SK-N-SH (cell line): ENCODE data around the gene DAGLB. TPM values are rescaled to one million over a fixed set of nuclear protein-coding genes. Genes with fewer than 3 reads are reported as not detected.

Experiments
- CTCF ChIA-PET: fragments of 300-600, 350-600 bp; formaldehyde crosslinking; extraction: SDS; loops from one replicate; lab custom pipeline; 2021; lab: Yijun Ruan, JAX
- POLR2A ChIA-PET: fragments of 350-600 bp; sonication (Branson Sonifier 250); formaldehyde crosslinking; extraction: SDS; loops from one replicate; lab custom pipeline; 2020; ENCODE audit warnings: antibody characterized with exemption, inconsistent platforms; lab: Yijun Ruan, JAX
- DNase-seq: peaks from one replicate; pipeline ENCODE4 v3.0.0; 2012
- H2AFZ ChIP-seq: fragments of 200-600 bp; sonication (generic); 2 replicates; pipeline ENCODE4 v1.8.1; 2016; ENCODE audit warnings: antibody characterized with exemption, mild to moderate bottlenecking, low read depth
- H3F3A ChIP-seq: fragments of 200-600 bp; sonication (generic); replicated peaks from 2 replicates; pipeline ENCODE3; 2016; ENCODE audit warnings: antibody characterized with exemption, mild to moderate bottlenecking; ENCODE audit not compliant: insufficient read depth
- H3K27ac ChIP-seq, 2 experiments: fragments of 200-500 bp in 1 of 2; fragments of 200-600 bp in 1 of 2; sonication (Bioruptor generic) in 1 of 2; sonication (generic), shearing (Covaris generic) in 1 of 2; 2 replicates each; pipeline versions ENCODE4 v1.5.1 to v1.6.1; 2014 to 2016; ENCODE audit warnings: low read depth in 2 of 2, inconsistent platforms in 1 of 2, low read length in 1 of 2, mild to moderate bottlenecking in 1 of 2, mixed read lengths in 1 of 2
- H3K27me3 ChIP-seq: fragments of 200-600 bp; sonication (generic), shearing (Covaris generic); 2 replicates; pipeline ENCODE4 v1.6.1; 2016; ENCODE audit warnings: mixed run types; ENCODE audit not compliant: insufficient read depth
- H3K36me3 ChIP-seq, 2 experiments: fragments of 200-500 bp in 1 of 2; fragments of 200-600 bp in 1 of 2; sonication (Bioruptor generic) in 1 of 2; sonication (generic) in 1 of 2; replicated peaks in 1 of 2; 2 replicates each; pipeline versions ENCODE3 to v1.5.1; 2014 to 2016; ENCODE audit warnings: low read length in 1 of 2, mild to moderate bottlenecking in 1 of 2; ENCODE audit not compliant: insufficient read depth in 2 of 2, control insufficient read depth in 1 of 2
- H3K4me1 ChIP-seq, 2 experiments: fragments of 200-500 bp in 1 of 2; fragments of 200-600 bp in 1 of 2; sonication (Bioruptor generic) in 1 of 2; sonication (generic), shearing (Covaris generic) in 1 of 2; 2 replicates each; pipeline versions ENCODE4 v1.5.1 to v1.6.1; 2014 to 2016; ENCODE audit warnings: low read depth in 1 of 2, low read length in 1 of 2, mixed run types in 1 of 2; ENCODE audit not compliant: insufficient read depth in 2 of 2, control insufficient read depth in 1 of 2
- H3K4me2 ChIP-seq: fragments of 200-600 bp; sonication (generic), shearing (Covaris generic); 2 replicates; pipeline ENCODE4 v1.6.1; 2017; ENCODE audit warnings: mixed run types
- H3K4me3 ChIP-seq, 2 experiments: fragments of 200-500 bp in 1 of 2; fragments of 200-600 bp in 1 of 2; sonication (Bioruptor generic) in 1 of 2; sonication (generic), shearing (Covaris generic) in 1 of 2; 2 replicates each; pipeline versions ENCODE4 v1.5.1 to v1.8.1; 2014 to 2016; ENCODE audit warnings: low read depth in 2 of 2, inconsistent platforms in 1 of 2, low read length in 1 of 2, mild to moderate bottlenecking in 1 of 2, mixed read lengths in 1 of 2, moderate library complexity in 1 of 2
- H3K79me2 ChIP-seq: fragments of 200-600 bp; sonication (generic); 2 replicates; pipeline ENCODE4 v1.8.1; 2017; ENCODE audit warnings: mild to moderate bottlenecking; ENCODE audit not compliant: insufficient read depth
- H3K9ac ChIP-seq: fragments of 200-600 bp; sonication (generic); 2 replicates; pipeline ENCODE4 v1.6.1; 2017; ENCODE audit warnings: mixed run types
- H3K9me2 ChIP-seq: fragments of 200-600 bp; sonication (generic); 2 replicates; pipeline ENCODE4 v1.6.1; 2017; ENCODE audit warnings: mixed run types
- H3K9me3 ChIP-seq: fragments of 200-600 bp; sonication (generic); 2 replicates; pipeline ENCODE4 v1.6.1; 2017; ENCODE audit warnings: mixed run types, mild to moderate bottlenecking, moderate library complexity
- H4K20me1 ChIP-seq: fragments of 200-600 bp; sonication (generic); 2 replicates; pipeline ENCODE4 v1.6.1; 2017; ENCODE audit warnings: mild to moderate bottlenecking, mixed run types; ENCODE audit not compliant: insufficient read depth
- ELF1 ChIP-seq: IDR thresholded peaks from 2 replicates; pipeline ENCODE4 v1.4.0; 2012
- FOSL2 ChIP-seq: IDR thresholded peaks from 2 replicates; pipeline ENCODE4 v1.4.0; 2012; ENCODE audit warnings: low read depth, mild to moderate bottlenecking, moderate library complexity, borderline replicate concordance
- FOXM1 ChIP-seq: IDR thresholded peaks from 2 replicates; pipeline ENCODE4 v1.4.0; 2012; ENCODE audit warnings: low read depth, mild to moderate bottlenecking
- GABPA ChIP-seq: IDR thresholded peaks from 2 replicates; pipeline ENCODE4 v1.4.0; 2012; ENCODE audit warnings: low read depth, mild to moderate bottlenecking
- MXI1 ChIP-seq: IDR thresholded peaks from 2 replicates; pipeline ENCODE4 v1.6.1; 2012; ENCODE audit warnings: mild to moderate bottlenecking, low read depth, low read length, improper control_type of control experiment
- NFIC ChIP-seq: IDR thresholded peaks from 2 replicates; pipeline ENCODE4 v1.4.0; 2012; ENCODE audit warnings: borderline replicate concordance
- NRF1 ChIP-seq: IDR thresholded peaks from 2 replicates; pipeline ENCODE4 v1.6.1; 2012; ENCODE audit warnings: low read depth, mild to moderate bottlenecking, low read length
- POLR2AphosphoS5 ChIP-seq: IDR thresholded peaks from 2 replicates; pipeline ENCODE4 v1.6.1; 2012; ENCODE audit warnings: low read depth, low read length
- RCOR1 ChIP-seq: fragments of 150-350 bp; IDR thresholded peaks from 2 replicates; pipeline ENCODE4 v1.6.1; 2017; ENCODE audit warnings: antibody characterized with exemption, low read length
- RFX5 ChIP-seq: IDR thresholded peaks from 2 replicates; pipeline ENCODE4 v1.6.1; 2012; ENCODE audit warnings: mild to moderate bottlenecking, improper control_type of control experiment, low read length
- SIN3A ChIP-seq: IDR thresholded peaks from 2 replicates; pipeline ENCODE4 v1.6.1; 2012; ENCODE audit warnings: low read depth, mild to moderate bottlenecking, low read length, moderate library complexity, borderline replicate concordance
- TCF12 ChIP-seq: IDR thresholded peaks from 2 replicates; pipeline ENCODE4 v1.4.0; 2012
- TEAD4 ChIP-seq: IDR thresholded peaks from 2 replicates; pipeline ENCODE4 v1.4.0; 2012; ENCODE audit warnings: mild to moderate bottlenecking, borderline replicate concordance; ENCODE audit not compliant: insufficient read depth
- WGBS: methylation state at CpG from one replicate; pipeline ENCODE4 v1.1.6; 2017; ENCODE audit warnings: low lambda C conversion rate; 5-methylcytosine and 5-hydroxymethylcytosine counted together
- polyA plus RNA-seq, 3 experiments: library from polyadenylated mRNA; depleted of rRNA; stranded (reverse); fragments of >200 nt; gene quantifications; 2 replicates each; pipeline ENCODE4 v1.2.3, GENCODE V29; 2012
- TF ChIP-seq, protein P1 (sequence below): IDR thresholded peaks from 2 replicates; pipeline ENCODE4; 2012
- TF ChIP-seq, protein P2 (sequence below): fragments of 200-600 bp; sonication (generic); IDR thresholded peaks from 2 replicates; pipeline ENCODE4 v1.6.1; 2017; ENCODE audit warnings: antibody characterized with exemption, mild to moderate bottlenecking, moderate library complexity
- TF ChIP-seq, protein P3 (sequence below): IDR thresholded peaks from 2 replicates; pipeline ENCODE4 v1.4.0; 2012; ENCODE audit warnings: low read depth
- TF ChIP-seq, protein P4 (sequence below): fragments of 150-350 bp; IDR thresholded peaks from 2 replicates; pipeline ENCODE4 v1.6.1; 2017; ENCODE audit warnings: antibody characterized with exemption, low read length, low read depth, borderline replicate concordance
- TF ChIP-seq, protein P5 (sequence below): IDR thresholded peaks from 2 replicates; pipeline ENCODE4 v1.6.1; 2012; ENCODE audit warnings: mild to moderate bottlenecking, low read depth, low read length, moderate library complexity

Gene DAGLB
- polyA plus RNA-seq, 1 of the 3 experiments (the other 2 are of a cell fraction) = 24.1 TPM

DNA sequence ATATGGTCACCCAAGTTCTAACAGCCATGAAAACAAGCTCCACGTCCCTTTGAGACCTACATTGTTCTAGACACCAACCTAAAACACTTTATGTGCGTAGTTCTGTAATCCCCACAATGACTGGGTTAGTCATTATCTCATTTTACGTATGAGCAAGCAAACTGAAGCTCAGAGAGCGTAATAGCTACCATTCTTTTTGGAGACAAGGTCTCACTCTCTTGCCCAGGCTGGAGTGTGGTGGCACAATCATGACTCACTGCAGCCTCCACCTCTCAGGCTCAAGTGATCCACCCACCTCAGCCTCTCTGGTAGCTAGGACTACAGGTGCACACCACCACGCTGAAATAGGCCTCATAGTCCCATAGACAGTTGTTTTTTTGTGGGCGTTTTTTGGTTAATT is 10.5 kb downstream of the DAGLB start:
- POLR2A ChIA-PET = no interaction called here
- peaks cover 17% of the 10 kb centered on the region for H4K20me1 ChIP-seq
- peaks cover 20% of the 10 kb centered on the region for H3F3A ChIP-seq
- no peak overlapping the region for H3K9ac ChIP-seq
- H3K4me1 ChIP-seq = peaks cover 0 to 5% of the 10 kb centered on the region in 2 experiments; a peak in 2 of 4 replicates
- TF ChIP-seq TEAD4 (no peak), RFX5 (no peak), RCOR1 (no peak), POLR2AphosphoS5 (no peak), GABPA (no peak), TCF12 (no peak), MXI1 (no peak), FOXM1 (no peak), NFIC (no peak), SIN3A (no peak), NRF1 (no peak), FOSL2 (no peak), ELF1 (no peak)
- TF ChIP-seq, protein P1, sequence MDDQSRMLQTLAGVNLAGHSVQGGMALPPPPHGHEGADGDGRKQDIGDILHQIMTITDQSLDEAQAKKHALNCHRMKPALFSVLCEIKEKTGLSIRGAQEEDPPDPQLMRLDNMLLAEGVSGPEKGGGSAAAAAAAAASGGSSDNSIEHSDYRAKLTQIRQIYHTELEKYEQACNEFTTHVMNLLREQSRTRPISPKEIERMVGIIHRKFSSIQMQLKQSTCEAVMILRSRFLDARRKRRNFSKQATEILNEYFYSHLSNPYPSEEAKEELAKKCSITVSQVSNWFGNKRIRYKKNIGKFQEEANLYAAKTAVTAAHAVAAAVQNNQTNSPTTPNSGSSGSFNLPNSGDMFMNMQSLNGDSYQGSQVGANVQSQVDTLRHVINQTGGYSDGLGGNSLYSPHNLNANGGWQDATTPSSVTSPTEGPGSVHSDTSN = no peak
- TF ChIP-seq, protein P2, sequence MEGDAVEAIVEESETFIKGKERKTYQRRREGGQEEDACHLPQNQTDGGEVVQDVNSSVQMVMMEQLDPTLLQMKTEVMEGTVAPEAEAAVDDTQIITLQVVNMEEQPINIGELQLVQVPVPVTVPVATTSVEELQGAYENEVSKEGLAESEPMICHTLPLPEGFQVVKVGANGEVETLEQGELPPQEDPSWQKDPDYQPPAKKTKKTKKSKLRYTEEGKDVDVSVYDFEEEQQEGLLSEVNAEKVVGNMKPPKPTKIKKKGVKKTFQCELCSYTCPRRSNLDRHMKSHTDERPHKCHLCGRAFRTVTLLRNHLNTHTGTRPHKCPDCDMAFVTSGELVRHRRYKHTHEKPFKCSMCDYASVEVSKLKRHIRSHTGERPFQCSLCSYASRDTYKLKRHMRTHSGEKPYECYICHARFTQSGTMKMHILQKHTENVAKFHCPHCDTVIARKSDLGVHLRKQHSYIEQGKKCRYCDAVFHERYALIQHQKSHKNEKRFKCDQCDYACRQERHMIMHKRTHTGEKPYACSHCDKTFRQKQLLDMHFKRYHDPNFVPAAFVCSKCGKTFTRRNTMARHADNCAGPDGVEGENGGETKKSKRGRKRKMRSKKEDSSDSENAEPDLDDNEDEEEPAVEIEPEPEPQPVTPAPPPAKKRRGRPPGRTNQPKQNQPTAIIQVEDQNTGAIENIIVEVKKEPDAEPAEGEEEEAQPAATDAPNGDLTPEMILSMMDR = no peak
- TF ChIP-seq, protein P3, sequence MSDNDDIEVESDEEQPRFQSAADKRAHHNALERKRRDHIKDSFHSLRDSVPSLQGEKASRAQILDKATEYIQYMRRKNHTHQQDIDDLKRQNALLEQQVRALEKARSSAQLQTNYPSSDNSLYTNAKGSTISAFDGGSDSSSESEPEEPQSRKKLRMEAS = no peak
- TF ChIP-seq, protein P4, sequence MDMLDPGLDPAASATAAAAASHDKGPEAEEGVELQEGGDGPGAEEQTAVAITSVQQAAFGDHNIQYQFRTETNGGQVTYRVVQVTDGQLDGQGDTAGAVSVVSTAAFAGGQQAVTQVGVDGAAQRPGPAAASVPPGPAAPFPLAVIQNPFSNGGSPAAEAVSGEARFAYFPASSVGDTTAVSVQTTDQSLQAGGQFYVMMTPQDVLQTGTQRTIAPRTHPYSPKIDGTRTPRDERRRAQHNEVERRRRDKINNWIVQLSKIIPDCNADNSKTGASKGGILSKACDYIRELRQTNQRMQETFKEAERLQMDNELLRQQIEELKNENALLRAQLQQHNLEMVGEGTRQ = no peak
- TF ChIP-seq, protein P5, sequence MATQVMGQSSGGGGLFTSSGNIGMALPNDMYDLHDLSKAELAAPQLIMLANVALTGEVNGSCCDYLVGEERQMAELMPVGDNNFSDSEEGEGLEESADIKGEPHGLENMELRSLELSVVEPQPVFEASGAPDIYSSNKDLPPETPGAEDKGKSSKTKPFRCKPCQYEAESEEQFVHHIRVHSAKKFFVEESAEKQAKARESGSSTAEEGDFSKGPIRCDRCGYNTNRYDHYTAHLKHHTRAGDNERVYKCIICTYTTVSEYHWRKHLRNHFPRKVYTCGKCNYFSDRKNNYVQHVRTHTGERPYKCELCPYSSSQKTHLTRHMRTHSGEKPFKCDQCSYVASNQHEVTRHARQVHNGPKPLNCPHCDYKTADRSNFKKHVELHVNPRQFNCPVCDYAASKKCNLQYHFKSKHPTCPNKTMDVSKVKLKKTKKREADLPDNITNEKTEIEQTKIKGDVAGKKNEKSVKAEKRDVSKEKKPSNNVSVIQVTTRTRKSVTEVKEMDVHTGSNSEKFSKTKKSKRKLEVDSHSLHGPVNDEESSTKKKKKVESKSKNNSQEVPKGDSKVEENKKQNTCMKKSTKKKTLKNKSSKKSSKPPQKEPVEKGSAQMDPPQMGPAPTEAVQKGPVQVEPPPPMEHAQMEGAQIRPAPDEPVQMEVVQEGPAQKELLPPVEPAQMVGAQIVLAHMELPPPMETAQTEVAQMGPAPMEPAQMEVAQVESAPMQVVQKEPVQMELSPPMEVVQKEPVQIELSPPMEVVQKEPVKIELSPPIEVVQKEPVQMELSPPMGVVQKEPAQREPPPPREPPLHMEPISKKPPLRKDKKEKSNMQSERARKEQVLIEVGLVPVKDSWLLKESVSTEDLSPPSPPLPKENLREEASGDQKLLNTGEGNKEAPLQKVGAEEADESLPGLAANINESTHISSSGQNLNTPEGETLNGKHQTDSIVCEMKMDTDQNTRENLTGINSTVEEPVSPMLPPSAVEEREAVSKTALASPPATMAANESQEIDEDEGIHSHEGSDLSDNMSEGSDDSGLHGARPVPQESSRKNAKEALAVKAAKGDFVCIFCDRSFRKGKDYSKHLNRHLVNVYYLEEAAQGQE = no peak
- TF ChIP-seq, all 33 proteins: peak for 0
- no peaks in the 10 kb centered on the region for H3K9me2 ChIP-seq
- no peak overlapping the region for H3K4me2 ChIP-seq
- no peak overlapping the region for H2AFZ ChIP-seq
- no peaks in the 10 kb centered on the region for H3K9me3 ChIP-seq
- no peak overlapping the region for H3K4me3 ChIP-seq
- peaks cover 18 to 30% of the 10 kb centered on the region in 2 experiments for H3K36me3 ChIP-seq
- CTCF ChIA-PET = interaction anchor here (0.9 to 3.0 kb wide), 8 partner anchors 10 to 440 kb away, joined by 3 to 9 read pairs (median 5); partner anchors contain the start of gene DAGLB
- no peak overlapping the region for H3K27ac ChIP-seq
- no peak for DNase-seq
- H3K79me2 ChIP-seq = peaks cover 96% of the 10 kb centered on the region
- WGBS = 93% methylated on average over 6 of the region's 6 CpGs
- no peaks in the 10 kb centered on the region for H3K27me3 ChIP-seq
